ENCODE data around the gene FBXO38.

GRCh38 chr5:148393390-148393741 lies 9.6 kb downstream of the FBXO38 start:
- TF ChIP-seq POLR2A (IDR thresholded peaks at IDR 0.05; ENCODE audit: low read depth, low read length): no peak
- TF ChIP-seq POLR2AphosphoS5 (IDR thresholded peaks at IDR 0.05; ENCODE audit: low read depth, low read length): no peak
